Suppressor macrophage treated with lipopolysaccharide for 1 hour (primary cell): ENCODE results near the gene SESN1.
"Not testable (repeated sequence)": the region's sequence is repeated elsewhere in the genome, so short reads cannot be mapped to it uniquely, and the experiment has no call there.

ENCODE experiments used
- DNase-seq, 3 donors: peaks; one replicate each; pipeline ENCODE4 v3.0.0-alpha.2; 2020 to 2022

SESN1 gene

GRCh38 chr6:109093732-109094415 is 772 bp downstream of the SESN1 start:
- DNase-seq = peak in 1 of 3 donors; percentile 24

DNA sequence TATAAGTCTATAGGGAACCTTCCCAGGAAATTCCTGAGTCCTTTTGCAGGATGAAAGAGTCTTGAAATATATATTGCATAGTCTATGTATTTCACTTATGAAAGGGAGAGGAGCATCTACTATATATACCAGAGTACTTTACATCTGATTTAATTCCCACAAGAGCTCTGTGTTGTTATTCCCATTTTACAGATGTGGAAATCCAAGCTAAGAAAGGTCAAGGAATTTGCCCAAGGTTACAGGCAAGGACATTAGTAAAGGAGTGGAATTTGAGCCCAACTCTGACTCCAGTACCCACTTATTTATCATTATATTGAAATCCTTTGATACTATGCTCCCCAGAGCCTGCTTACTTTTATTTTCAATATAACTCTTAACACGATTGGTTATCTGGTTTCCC is 2.6 kb downstream of the SESN1 start:
- DNase-seq = no peak

DNA sequence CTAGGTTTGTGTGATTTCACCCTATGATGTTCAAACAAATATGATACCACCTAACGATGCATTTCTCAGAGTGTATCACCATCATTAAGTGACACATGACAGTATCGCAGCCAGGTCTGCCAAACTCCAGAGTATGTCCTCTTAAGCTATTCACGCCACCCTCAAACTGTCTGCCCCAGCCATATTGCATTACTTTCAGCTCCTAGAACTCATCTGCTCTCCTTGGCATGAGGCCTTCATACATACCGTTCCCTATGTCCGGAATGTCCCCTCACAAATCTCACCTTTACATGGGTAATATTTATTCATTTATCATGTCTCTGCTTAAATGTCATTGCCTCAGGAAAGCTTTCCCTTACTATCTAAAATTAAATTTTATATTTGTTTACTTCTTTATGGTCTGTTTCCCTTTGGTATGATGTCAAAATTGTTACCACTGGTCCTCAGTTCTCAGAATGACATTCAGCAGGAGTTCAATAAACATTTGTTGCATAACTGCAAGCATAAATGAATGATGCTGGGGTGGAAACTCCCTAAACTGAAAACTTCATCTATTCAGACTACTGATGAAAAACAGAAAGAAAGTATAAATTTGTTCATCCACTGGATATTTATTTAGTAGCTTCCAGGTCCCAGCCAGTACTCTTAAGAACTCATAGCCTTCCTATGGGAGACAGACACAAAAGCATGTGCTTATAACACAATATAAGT is 3.2 kb downstream of the SESN1 start:
- peak; percentile 25 to 52 (median 45) for DNase-seq

- DNase-seq = no peak
Observed at GRCh38 chr6:109088995-109089394, 5.7 kb downstream of the SESN1 start.

GRCh38 chr6:109087661-109088264 is 6.9 kb downstream of the SESN1 start:
- DNase-seq = peak in 2 of 3 donors; percentile 10 to 27

DNA sequence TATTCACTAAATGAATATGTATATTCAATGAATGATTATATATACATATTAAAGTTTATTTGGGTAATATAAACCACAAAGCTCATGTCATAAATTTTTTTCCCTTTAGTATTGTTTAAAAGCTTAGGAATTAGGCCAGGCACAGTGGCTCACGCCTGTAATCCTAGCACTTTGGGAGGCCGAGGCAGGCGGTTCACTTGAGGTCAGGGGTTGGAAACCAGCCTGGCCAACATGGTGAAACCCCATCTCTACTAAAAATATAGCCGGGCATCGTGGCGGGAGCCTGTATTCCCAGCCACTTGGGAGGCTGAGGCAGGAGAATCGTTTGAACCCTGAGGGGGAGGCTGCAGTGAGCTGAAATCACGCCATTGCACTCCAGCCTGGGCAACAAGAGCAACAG is 10.5 kb downstream of the SESN1 start:
- not testable (repeated sequence) for DNase-seq

DNA sequence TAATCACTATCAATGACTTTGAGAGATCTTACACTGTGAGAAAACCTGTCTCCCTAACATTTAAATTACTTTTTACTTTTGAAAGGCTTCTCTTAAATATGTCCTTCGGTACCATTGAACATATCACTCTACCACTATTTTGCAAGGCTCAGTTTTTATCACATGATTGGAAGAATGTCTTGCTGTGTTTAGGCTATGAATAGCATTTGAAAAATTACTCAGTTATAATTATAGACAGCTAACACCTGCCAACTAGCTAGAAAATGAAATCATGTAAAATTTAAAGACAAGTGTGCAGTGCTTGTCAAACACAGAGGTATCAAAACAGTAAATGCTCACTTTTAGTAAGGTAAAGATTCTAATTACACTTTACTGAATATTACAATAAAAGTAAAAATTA is 11.0 kb downstream of the SESN1 start:
- no peak for DNase-seq

- peak; percentile 52 to 70 (median 66) for DNase-seq
Observed at GRCh38 chr6:109082188-109082577, 12.5 kb downstream of the SESN1 start.

- no peak for DNase-seq
Observed at GRCh38 chr6:109081516-109082187, 13.0 kb downstream of the SESN1 start.

DNA sequence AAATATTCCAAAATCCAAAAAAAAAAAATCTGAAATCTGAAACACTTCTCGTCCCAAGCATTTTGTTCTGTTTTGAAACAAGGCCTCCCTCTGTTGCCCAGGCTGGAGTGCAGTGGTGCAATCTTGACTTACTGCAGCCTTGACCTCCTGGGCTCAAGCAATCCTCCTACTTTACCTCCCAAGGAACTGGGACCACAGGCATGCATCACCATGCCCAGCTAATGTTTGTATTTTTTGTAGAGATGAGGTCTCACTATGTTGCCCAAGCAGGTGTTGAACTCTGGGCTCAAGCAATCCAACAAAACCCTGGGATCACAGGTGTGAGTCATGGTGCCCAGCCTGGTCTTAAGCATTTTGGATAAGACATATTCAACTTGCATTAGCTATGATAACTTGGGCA is 13.6 kb downstream of the SESN1 start:
- no peak for DNase-seq

DNA sequence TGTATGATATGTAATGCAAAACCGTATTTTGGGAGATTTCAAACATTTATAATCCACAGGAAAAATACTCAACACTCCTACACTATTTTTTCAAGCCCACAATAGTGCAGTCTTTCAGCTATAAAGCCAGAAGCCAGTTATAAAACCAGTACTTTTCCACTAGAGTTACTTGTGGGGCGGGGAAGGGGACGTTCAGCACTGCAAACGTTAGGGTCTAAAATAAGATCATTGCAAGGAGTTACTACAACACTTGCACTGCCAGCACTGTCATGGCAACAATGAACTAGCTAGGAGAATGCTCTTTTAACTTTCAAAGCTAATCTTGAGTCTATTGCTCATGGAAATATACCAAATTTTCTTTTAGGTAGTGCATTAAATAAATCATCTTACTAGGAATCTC is 14.7 kb downstream of the SESN1 start:
- no peak for DNase-seq

GRCh38 chr6:109076377-109076776 is 18.3 kb downstream of the SESN1 start:
- no peak for DNase-seq

DNA sequence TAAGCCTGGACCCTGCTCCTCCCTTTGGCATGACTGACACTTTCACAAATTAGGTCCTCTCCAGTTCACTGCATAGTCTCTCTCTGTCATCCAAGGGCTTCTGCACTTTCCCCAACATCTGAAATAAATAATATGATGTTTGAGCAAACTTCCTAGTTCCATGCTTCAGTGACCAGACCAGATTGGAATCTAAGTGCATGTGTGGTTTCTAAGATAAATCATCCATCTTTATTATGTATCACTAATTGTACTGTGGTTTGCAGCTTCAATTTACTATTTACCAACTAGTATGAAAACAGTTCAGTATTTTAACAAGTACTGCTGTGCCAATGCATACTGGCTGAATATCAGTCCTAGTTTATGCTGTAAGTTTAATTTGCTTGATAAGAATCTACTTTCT is 18.7 kb downstream of the SESN1 start:
- DNase-seq = no peak

DNA sequence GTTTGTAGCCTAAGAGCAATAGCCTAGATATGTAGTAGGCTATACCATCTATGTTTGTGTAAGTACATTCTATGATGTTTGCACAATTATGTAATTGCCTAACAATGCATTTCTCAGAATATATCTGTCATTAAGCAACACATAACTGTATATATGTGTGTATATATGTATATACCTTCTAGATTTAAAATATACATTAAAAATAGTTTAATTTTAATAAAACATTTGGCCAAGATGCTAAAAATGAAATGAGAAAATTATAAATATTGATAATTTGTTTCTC is 20.6 kb downstream of the SESN1 start:
- no peak for DNase-seq

DNA sequence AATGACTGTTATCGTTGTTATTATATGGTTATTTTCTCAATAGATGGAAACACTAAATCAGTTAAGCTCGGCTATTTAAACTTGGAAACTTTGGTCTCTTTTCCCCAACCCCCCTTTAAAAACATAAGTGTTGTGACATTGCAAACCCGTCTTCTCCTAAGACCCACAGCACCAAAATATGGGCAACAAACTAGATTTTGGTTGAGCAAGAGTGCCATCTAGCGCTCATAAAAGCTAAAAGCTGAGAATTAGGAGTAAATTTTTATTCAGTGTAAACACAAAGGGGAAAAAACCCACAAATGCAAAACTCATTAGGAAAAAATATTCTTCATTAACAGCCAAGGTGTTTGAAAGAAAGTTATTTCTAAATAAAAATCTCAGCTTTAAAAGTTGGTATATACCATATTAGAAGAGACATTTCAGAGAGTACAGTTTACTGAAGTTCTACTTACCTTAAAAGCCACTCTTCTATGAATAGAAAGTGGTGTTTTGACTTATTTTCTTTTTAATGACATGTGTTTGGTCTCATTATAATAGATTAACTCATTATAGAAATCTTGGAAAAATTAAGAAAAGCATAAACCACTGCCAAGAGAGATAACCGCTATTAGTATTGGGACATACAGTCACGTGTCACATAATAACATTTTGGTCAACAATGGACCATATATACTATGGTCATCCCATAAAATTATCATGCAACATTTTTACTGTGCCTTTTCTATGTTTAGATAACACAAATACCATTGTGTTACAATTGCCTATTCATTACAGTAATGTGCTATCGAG is 21.1 kb downstream of the SESN1 start:
- DNase-seq = peak; percentile 74 to 88 (median 83)

DNA sequence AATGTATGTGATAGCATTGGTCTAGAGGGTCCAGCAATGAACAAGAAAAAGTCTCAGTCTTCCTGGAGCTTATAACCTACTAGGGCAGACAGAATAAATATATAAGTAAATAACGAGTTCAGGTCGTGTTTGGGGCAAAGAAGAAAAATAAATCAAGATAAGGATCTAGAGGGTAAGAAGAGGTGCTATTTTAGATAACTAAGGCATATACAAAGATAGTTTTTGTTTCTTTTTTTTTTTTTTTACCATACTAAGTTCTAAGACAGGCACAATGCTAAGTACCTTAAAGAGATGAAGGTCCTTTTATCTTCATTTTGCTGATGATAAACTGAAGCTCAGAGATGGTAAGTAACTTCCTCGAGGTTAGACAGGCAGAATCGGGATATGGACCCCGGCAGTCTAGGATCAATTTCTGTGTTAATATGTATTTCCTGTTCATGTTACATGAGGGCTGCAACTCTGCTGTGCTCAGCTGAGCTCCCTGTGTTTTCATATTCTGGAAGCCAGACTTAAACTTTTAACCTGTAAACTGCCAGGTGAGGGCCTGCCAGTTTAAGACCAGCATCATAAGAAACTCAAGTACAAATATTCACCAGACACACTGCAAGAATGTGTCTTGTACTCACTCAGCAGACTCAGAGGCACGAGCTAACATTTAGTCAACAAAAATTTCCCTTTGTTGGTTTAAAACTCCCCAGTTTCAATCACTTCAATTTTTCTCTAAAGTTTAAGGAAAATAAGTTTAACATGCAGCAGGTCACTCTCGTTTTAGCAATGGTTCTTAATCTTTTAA is 23.3 kb downstream of the SESN1 start:
- peak; percentile 28 to 50 (median 43) for DNase-seq

DNA sequence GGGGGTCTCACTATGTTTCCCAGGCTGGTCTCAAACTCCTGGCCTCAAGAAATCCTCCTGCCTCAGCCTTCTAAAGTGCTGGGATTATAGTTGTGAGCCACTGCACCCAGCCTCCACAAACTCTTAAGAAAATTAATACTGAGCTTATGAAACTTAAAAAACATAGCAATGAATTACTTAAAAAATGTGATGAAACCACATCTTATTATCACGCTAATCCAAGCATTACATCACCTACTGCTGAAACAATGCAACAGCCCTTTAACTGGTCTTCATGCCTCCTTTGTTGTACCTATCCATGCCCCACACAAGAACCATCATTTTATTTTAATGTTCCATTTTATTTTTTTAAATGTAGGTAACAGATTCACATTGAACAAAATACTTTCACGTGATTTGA is 24.9 kb downstream of the SESN1 start:
- peak in 2 of 3 donors; percentile 16 to 48 for DNase-seq

DNA sequence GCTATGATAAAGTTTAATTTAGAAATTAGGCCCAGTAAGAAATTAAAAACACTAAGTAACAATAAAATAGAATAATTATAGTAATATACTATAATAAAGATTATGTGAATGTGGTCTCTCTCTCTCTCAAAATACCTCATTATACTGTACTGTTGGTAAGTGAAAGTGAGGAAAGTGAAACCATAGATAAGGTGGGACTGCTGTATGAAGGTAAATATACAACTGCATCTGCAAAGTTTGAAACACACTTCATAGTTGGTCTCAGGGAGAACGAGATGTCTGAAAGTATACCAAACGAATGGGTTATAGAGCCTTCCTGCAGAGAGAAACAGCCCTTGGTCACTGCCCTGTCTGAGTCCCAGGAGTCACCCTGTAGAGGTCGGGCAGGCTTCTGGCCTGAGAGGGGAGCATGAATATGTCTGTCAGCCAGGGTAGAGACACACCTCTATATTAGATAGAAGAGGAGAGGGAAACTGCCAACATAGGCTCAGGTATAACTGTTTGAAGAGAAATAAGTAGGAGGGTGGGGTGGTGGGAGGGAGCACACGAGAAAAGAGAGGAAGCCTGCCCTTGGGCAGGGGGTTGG is 31.8 kb downstream of the SESN1 start:
- no peak for DNase-seq

DNA sequence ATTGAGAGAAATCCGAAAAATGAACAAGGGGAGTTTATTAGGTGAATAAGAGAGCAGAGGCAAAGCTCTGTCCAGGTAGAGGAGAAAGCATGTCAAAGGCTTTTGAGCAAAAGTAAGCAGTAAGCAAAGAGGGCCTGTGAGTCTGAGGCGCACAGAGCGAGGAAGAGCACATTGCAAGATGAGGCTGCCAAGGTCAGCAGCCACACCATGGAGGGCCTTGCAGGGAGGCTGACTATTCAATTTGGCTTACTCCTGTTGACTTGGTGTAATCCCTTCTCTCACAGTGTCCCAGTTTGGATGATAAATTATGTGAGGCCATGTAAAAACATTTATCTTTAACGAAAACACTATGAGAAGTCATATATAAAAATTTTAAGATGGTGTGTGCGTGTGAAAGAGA is 32.4 kb downstream of the SESN1 start:
- no peak for DNase-seq

DNA sequence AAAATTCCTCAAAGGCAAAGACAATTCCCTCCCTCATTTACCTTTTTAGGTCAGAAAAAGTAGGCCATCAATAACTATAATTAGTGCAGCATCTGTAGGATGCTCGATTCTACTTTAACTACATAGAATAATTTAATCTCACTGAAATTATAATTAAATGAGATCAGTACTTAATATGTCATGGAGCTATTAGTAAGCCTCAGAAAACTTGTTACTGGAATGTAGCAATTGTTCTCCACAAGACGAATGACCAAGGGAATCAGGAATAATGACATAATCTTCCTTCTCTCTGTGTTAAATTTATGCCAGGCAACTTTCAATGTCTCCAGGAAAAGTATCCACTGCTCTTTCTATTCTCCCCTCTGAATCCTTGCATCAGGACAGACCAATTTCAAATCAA is 34.1 kb downstream of the SESN1 start:
- DNase-seq = no peak

DNA sequence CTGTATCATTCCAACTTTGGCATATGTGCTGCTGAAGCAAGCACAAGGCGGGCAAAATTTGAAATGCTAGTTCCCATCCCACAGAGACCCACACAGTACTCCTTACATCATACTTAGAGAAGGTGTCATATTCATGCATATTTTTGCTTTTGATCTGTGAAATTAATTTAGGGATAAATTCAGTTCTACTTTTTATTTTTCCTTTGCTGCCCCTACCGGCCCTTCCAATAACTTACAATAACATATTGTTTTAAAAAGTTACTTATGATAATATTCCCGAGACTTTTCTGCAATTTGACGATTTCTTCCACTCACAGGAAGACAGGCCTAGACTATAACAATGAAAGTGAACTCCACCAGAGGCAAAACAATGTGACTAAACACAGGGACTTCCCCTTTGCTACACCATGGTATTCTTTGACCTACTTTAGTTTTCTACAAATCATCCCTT is 35.0 kb downstream of the SESN1 start:
- DNase-seq = peak; percentile 58 to 81 (median 78)

GRCh38 chr6:109059153-109059552 is 35.5 kb downstream of the SESN1 start:
- DNase-seq = peak; percentile 40 to 66 (median 61)
